UCSD-AML1 (cell line): ENCODE measurements around the gene INTS3.

ENCODE experiments used
- DNase-seq: peaks from one replicate; lab custom pipeline; 2025; ENCODE audit not compliant: unreplicated experiment; lab: John Stamatoyannopoulos, UW

Gene INTS3

DNA sequence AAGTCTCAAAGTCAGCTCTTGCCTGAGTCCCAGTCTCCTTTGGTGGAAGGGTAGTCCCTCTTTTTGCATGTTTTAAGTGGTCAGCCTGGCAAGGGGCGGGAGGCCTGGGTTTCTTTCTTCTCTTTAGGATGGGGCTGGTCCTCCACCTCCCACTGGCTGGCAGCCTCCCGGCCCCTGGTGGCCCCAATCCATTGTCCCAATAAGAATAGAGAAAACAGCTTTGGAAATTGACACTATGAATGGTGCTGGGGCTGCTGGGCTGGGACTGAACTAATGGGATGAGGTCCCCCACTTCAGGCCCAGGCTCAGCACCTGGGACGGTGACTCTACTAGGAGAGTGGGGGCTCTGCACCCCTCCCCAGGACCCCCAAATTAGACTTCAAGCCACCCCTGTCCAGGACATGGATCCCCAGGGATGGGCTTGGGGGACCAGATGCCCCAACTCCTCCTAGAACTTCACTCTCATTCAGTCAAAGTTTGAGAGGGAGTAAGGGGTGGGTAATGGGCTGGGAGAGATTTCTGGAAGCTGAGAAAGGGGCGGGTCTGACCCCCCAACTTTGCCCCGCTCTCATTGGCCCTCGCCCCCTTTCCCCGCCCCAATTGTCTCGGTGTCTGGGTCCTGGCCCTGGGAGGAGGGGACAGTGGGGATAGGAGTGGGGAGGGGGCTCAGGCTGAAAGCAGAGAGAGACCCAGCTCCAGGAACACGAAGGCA lies 65.6 kb downstream of the INTS3 start:
- no peak for DNase-seq

DNA sequence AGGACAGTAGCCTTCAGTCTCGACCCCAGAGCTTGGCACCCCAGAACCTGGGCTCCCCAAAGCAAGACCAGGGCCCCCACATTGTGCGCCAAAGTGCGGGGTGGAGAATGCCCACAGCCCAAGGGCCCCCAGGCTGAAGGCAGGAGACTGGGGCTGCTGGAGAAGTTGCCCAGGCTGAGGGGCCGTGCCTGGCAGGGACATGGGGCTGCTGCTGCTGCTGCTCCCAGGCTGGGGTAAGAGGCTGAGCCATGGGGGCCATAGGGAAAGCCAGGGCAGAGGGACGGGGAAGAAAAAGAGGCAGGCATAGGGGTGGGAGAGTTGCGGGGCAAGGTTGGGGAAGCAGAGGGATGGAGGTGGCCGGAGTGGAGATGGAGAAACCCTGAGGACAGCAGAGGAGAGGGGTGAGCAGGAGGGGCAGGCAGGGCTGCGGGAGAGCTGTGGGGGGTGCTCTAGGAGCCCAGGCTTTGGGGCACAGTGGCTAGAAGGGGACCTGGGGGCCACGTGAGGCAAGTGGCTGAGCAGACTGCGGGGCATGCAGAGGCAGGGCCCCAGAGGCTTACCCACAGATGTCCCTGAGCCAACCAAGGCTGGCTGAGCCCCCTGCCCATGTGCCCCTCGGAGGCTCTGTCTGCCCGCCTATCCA lies 66.2 kb downstream of the INTS3 start:
- no peak for DNase-seq

DNA sequence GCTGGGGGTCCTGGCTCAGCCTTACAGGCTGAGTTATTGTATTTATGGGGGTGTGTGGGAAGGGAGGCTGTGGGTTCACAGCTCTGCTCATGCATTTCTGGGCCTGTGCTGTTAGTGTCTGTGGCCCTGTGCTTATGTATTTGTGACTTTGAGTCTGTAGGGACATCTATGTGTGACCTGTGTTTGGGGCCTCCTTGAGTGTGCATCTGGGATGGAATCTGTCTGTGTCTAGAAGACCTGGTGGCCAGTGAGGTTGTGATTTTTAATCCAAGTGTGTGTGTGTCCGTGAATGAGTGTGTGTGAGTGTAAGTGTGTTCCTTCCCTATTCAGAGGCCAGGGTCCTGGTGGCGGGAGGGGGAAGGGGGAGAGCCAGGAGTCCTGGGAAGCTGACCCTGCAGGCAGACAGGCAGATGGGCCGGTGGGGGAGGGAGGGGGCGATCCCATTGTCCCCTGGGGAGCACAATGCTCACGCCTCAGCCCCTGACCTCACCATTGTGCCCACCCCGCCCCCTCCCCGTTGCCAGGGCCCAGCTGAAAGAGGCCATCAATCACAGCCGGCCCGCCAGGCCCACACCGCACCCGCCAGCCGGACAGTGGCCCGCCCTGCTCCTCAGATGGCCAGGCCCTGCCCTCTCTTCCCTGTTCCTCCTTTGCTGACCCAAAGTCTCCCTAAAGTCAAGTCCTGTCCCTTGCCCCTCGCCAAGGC lies 66.9 kb downstream of the INTS3 start:
- no peak for DNase-seq

GRCh38 chr1:153795330-153795837 lies 67.5 kb downstream of the INTS3 start:
- DNase-seq = no peak

DNA sequence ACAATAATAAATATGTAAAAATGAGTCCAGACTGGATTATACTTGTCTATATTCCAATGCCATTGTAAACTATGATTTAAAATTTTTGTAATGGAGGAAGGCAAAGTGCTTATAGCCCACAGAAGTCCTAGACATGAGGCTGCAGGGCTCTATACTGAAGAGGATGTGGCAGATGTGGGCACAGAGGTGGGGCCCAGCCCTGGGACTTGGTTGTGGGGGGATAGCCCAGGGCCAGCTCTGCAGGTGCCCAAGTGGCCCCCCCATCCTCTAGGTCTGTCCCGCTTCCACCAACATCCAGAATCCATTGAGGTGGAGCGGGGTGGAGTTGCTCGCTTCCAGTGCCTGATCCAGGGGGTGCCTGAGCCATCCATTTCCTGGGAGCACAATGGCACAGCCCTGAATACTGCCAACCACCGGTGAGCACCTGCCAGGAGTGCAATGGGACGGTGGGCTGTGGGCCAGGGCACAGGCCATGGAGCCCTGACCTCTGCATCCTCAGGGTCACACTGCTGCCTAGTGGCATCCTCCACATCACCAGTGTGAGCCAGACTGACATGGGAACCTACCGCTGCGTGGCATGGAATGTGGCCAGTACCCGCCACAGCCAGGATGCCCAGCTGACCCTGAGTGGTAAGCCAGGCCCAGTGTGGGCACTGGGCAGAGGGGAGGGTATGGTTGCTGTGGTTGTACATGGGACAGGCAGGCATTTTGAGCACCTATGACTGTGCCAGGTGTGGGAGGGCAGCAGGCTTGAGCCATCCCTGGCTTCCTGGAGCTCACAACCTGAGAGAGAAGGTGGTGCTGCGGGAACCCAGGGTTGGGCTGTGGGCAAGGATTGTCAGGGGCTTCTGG lies 68.3 kb downstream of the INTS3 start:
- no peak for DNase-seq

DNA sequence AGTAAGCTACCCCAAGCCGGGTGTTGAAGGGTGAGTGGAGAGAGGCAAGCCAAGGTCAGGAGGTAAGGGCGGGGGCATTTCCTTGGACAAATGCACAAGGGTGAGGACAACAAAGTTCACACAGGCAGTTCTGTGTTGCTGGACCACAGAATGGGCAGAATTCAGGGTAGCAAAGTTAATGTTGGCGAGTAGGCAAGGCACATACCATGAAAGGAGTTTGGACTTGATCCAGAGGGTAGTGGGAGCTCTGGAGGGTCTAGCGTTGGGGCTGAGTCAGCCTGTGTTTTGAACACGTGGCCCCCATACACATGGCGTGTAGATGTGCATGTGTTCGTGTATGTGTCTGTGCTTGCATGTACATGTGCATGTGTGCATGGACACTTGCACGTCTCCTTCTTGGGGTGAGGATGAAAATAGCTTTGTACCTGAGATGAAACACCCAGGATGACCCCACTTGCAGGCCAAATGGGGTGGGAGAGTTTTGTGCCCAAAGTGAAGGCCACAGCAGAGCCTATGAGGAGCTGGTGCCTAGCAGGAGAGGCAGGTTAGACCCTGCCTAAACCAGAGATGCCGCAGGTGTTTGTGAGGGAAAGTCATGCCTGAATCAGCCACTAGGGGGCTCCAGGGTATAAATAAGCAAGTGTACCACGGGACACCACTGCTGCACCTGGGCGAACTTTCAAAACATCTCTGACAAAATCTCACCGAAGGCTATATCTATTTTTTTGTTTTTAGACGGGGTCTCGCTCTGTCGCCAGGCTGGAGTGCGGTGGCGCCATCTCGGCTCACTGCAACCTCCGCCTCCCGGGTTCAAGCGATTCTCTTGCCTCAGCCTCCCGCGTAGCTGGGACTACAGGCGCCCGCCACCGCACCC lies 69.2 kb downstream of the INTS3 start:
- DNase-seq = peak; percentile 48

GRCh38 chr1:153798468-153798780 lies 70.6 kb downstream of the INTS3 start:
- no peak for DNase-seq

- DNase-seq = no peak
These were observed 71.2 kb downstream of the INTS3 start for GRCh38 chr1:153799016-153799415.

DNA sequence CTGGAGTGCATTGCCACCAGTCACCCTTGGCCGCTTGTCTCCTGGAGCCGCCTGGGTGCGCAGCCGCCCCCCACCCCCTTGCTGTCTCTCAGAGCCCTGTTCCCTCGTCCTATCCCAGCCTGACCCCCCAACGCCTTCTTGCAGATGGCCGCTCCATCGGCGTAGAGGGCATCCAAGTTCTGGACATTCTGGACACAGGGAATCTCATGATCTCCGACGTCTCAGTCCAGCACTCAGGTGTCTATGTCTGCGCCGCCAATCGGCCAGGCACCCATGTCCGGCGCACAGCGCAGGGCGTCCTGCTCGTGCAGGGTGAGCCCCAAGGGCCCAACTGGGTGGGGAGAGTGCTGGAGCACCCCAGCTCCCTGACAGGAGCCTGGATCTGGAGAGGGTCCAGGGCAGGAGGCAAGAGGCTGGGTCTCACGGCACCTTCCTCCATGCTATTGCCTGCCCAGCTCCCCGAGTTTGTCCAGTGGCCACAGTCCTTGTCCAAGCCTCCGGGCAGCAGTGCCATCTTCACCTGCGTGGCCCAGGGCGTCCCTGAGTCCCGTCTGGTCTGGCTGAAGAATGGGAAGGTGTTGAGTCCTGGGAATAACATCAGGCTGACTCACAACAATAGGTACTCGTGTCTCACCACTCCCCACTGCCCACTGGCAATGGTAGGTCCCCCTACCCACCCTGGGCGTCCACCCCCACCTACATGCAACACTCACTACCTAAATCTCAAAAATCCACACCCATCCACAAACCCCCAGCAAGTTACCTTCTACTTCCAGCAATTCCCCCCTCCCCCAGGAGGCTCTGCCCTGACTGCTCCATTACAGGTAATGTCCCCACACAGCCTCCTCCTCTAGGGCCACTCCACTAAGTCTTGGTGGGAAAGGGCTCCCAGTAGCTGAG lies 72.0 kb downstream of the INTS3 start:
- no peak for DNase-seq

DNA sequence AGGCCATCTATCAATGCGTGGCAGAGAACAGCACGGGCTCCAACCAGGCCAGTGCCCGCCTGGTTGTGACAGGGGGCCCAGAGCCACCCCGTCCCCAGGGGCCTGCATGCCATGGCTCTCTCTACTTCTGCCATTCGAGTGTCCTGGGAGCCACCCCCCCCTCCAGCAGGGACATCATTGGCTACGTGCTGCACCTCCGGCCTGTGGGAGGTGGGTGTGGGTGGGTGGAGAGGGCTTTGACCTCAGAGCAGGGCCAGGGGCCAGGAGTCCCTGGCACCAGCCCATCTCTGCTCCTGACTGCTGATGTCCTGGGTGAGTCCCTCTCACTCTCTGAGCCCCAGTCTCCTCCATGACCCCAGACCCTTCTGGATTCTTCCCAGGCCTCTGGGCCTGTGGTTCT lies 72.7 kb downstream of the INTS3 start:
- DNase-seq = no peak

- no peak for DNase-seq
These were observed 73.3 kb downstream of the INTS3 start for GRCh38 chr1:153801028-153801625.

DNA sequence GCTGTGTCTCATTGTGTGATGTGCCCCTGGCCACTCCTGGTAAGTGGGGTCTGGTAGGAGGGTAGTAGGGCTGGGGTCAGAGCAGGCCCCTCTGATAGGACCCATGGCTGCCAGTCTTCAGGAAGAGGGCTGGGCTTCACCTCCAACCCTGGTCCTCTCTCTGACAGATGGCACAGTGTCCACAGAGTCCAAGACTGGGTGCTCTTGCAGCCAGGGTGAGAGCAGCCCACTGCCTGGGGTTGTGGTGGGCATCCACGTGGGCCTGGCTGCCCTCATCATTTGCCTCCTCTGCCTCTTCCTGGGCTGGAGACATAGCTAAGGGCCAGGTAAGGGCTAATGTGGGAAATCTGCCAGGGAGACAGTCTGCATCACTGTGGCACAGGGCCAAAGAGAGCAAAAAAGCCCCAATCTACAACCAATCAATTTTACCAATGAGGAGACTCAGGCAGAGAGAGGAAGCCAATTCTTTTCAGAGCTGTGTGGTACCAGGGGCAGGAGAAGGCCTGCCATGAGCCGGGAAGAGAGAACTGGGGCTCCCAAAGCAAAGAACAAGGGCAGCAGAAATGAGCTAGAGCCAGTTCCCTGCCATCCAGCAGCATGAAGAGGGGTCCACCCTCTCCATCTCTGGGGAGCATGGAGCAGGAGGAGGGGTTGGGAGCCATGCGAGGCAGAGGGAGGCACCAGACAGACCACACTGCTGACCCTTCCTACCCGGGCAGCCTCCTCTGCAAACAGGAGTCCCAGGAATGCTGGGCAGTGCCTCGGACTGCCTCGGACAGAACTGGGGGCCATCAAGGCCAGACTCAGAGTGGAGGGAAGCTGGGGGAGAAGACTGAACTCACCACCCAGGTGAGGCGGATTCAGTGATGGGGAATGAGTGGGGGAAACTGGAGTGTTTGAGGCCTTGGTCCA lies 74.2 kb downstream of the INTS3 start:
- DNase-seq = no peak

GRCh38 chr1:153803470-153804056 lies 75.7 kb downstream of the INTS3 start:
- DNase-seq = peak; percentile 32

- no peak for DNase-seq
These were observed 76.3 kb downstream of the INTS3 start for GRCh38 chr1:153804112-153804511.

DNA sequence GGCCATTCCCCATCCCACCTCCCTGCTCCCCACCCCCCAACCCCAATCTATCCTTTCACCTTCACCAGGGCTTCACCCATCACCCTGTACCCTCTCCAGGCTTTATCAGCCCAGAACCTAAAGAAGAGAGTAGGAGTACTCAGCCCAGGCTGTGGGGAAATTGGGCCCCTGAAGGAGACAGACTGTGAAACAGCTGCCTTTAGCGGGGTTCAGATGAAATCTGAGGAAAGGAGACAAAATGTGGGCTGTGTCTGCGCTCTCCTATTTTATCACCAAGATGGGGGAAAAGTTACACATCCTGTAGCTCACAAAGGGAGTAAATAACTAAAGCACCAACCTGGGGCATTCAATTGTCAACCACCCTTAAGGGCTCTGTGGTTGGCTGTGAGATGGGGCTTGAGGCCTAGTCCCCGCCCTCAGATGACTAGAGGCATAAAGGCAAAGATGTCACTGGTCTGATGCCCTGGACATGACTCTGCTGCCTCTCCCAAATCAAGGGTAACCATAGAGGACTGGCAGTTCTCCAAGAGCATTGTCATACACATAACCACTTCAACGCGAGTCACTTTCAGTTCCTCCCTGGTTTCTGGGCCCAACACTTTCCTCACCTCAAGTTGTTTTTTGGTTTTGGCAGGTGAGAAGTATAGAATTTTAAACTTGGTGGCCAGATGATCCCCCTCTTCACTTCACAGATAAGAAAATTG lies 77.3 kb downstream of the INTS3 start:
- DNase-seq = peak; percentile 30

DNA sequence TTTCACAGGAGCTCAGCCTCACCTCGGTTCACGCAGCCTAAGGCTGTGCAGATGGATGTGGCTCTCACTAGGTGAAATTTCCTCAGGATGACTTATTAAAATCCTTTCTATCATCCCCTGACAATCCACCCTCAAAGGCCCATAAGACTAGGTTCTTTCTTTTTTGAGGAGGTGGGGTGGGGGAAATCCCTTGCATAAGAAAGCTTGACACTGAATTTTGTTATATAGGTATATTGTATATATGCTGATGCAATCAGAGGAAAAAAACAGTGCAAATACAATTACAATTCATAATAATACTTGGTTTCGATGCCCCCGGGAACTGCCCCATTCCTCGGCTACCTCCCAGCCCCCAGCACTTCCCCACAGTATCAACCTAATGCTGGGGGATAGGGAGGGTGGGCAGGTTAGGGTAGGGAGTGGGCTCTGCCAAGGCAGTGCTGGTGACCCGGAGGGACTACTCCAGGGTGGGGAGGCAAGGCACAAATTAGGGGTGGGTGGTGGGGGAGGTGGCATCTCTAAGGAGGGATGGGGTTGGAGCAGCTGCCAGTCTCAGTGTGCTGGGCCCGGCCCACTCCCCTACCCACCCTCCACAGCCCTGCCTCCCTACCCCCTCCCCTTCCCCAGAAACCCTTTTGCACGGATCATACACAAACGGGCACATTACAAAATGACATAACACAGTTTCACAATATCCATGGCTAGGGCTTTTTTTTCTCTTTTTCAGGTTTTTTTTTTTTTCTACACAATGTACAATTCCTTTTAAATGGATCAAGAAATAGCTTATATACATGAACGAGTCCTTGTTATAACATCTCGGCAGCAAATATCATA lies 78.3 kb downstream of the INTS3 start:
- DNase-seq = no peak
